GM21619 (cell line): ENCODE data around the gene TMED4.
"Not testable (repeated sequence)": the region's sequence is repeated elsewhere in the genome, so short reads cannot be mapped to it uniquely, and the experiment has no call there.

Experiments used
- ATAC-seq: cut with Tn5 transposase; IDR thresholded peaks from one replicate; pipeline ENCODE4 v1.9.1; 2021; ENCODE audit not compliant: unreplicated experiment

The TMED4 gene

DNA sequence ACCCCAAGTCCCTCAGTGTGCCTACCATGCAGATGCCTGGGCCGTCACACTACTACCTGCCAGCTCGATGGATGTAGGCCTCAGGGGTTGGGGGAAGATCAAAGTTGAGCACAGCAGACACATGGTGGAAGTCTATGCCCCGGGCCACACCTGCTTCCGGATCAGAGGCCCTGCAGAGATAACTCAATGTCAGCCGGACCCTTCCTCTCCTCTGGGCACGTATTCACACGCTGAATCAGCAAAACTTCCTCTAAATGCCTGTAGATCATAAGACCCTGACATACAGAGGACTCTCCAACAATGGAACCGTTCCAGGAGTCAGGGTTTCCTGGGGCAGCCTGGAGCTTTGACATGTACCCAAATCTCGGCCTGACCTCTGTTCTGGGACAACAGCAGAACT is 12.1 kb downstream of the TMED4 start:
- no peak for ATAC-seq

DNA sequence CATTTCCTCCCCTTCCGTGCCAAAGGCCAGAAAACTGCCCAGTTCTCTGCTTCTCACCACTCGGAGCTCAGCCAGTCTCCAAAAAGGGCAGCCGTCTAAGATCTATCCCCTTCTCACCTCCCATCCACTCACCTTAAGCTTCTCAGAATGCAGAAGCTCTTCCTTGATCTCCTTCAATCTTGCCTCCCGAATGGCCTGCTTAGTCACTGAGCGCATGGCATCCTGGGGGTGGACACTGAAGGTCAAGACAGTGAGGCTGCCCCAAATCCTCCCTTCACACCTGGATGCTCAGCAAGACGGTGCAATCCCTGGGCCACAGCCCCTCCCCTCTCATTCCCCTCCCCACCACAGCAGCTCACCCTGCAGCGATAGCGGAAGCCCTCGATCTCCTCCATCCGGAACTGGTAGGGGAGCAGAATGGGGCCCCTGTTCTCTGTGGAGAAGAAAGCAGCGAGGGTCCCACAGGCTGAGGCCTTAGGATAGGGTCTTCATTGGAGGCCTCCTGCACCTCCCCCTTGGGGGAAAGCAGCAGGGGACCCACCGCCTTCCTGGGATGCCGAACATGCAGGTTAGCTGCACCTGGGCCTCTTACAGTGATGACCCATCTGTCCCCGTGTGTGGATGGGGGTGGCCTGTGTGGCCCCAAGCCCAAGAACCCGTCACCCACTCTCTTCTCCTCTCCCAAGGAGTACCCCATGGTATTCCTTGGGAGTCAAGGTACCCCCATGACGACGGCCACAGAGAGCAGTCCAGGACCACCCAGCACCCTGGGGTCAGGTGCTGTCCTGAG is 13.1 kb downstream of the TMED4 start:
- ATAC-seq = no peak

DNA sequence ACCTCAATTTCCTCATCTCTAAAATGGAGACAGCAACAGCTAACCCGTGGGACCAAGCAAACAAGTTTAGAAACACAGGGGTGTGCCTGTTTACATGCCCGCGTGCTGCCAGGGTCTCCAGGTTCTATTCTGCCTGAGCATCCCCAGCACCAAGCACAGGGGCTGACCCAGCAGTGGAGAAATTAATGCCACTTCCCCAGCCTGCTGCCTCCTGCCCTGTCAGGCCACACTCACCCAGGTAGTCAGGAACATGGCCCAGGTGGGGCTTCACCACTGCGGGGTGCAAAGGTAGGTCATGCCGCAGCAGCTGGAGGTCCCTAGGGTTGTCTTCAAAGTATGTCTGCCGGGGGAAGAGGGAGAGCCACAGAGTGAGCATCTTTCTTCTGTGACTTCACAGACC is 14.1 kb downstream of the TMED4 start:
- no peak for ATAC-seq

DNA sequence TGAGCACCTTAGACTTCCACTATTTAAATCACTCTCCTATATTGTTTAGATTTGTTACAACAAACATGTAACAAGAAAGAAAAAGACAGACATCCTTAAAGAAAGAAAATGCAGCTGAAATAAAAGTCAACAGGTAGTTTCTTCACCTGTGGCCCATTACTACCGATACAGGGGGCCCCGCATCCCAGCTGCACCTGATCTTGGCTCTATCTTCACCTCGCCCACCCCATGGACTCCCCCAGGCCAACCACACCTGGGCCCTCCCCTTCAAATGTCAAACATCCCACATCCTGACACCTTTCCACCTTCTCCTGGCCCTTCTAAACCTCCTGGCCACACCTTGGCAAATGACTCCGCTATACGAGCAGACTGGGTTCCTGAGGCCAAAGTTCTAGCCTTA is 15.4 kb downstream of the TMED4 start:
- no peak for ATAC-seq

- peak; percentile 22 for ATAC-seq
Measured at GRCh38 chr7:44565795-44566559, 16.1 kb downstream of the TMED4 start.

GRCh38 chr7:44565097-44565794 is 16.8 kb downstream of the TMED4 start:
- peak; percentile 76 for ATAC-seq

DNA sequence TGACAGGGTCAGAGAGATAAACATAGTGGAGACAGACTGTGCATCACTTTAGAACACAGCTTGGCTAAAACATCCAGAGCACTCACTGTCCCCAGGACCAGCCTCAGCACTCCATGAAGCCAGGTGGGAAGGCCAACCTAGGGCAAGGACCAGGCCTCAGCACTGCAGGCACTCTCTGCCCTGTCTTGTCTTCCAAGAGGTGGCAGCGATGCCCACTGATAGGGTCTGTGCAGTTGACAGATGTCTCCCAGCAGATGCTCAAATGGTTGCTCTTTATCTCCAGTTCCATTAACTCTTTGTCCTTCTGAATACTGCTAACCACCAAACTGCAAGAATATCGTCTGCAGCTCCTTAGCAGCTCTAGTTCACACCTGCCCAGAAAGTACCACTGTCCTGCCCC is 17.4 kb downstream of the TMED4 start:
- no peak for ATAC-seq

DNA sequence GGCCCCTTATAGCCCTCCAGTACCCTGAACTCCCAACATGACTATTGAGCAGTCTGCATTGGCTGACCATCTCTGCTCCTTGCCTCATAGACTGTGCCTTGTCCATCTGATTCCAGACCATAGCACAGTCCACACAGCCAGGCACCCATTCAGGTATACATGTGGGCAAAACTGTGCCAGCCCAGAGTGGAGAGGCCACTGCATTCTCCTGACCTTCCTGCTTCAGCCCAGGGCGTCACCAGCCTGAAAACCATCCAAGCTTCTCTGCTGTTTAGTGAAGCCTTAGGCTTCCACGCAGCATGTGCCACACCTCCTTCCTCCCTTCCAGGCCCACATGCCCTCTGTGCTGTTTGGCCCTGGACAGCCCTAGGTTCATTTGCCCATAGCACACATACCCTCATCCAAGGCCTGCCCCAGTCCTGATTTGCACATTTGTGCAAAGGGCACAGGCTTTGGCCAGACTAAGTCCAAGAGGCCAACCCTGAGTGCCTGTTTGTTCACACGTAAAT is 18.8 kb downstream of the TMED4 start:
- ATAC-seq = no peak

- ATAC-seq = not testable (repeated sequence)
Measured at GRCh38 chr7:44562622-44562962, 19.4 kb downstream of the TMED4 start.

GRCh38 chr7:44561962-44562621 is 19.9 kb downstream of the TMED4 start:
- no peak for ATAC-seq

DNA sequence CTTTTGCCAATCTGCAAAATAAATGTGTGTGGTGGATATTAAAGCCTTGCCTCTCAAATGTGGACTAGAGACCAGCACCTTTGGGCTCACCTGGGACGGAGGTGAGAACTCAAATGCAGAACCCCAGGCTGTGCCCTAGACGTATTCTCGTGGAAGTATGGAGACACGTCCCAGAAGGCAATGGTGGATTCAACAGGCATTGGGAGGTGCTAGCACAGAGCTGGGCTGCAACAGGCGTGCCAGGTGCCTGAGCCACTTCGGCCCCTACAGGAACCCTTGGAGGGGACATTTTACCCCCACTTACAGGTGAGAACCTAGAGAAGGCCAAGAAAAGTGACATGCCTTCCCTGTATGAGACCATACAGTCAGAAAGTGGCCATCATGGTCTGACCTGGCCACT is 20.6 kb downstream of the TMED4 start:
- ATAC-seq = no peak

DNA sequence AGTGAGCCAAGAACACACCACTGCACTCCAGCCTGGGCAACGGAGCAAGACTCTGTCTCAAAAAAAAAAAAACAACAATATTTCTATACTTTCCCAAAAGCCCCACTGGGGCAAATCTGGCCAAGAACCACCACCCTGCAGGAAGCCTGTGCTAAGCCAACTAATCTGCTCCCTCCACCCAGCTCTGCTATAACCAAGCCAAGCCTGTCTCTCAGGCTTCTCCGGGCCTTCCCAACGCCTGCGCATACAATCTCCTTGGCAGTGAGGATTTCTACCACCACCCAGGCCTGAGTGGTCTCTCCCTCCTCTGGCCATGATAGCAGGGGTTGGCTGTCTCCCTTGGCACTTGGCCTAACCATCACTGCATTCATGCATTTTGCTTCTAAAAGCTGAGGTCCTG is 22.5 kb downstream of the TMED4 start:
- no peak for ATAC-seq

DNA sequence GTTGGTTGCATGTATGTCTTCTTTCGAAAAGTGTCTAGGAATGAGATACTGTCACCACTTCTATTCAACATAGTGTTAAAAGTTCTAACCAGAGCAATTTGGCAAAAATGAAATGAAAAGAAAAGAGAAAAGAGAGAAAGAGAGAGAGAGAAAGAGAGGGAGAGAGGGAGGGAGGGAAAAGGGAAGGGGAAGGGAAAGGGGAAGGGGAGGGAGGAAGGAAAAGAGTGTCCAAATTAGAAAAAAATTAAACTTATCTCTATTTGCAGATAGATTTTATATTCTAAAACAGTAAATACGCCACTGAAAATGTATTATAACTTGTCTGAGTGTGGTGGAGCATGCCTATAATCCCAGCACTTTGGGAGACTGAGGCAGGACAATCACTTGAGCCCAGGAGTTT is 24.5 kb downstream of the TMED4 start:
- ATAC-seq = no peak

DNA sequence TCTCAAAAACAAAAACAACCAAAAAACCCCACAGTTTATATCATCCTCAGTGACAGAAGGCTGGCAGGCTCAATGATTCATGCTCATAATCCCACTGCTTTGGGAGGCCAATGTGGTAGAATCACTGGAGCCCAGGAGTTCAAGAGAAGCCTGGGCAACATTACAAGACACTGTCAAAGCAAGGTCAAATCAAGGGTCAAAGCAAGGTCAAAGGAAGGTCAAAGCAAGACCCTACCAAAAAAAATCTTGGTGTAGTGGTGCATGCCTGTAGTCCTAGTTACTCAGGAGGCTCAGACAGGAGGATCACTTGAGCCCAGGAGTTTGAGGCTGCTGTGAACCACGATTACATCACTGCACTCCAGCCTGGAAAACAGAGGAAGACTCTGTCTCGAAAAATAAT is 26.7 kb downstream of the TMED4 start:
- no peak for ATAC-seq

- ATAC-seq = not testable (repeated sequence)
Measured at GRCh38 chr7:44552473-44553005, 29.5 kb downstream of the TMED4 start.

DNA sequence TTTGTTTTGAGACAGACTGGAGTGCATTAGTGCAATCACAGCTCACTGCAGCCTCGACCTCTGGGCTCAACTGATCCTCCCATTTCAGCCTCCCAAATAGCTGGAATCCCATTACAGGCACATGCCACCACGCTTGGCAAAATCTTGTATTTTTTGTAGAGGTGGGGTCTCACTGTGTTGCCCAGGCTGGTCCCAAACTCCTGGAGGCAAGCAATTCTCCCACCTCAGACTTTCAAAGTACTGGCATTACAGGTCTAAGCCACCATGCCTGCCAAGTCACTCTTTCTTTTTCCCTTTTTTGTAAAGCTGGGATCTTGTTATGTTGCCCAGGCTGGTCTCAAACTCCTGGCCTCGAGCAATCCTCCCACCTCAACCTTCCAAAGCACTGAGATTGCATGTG is 32.6 kb downstream of the TMED4 start:
- ATAC-seq = no peak

GRCh38 chr7:44548893-44549292 is 33.1 kb downstream of the TMED4 start:
- no peak for ATAC-seq

GRCh38 chr7:44547536-44548231 is 34.3 kb downstream of the TMED4 start:
- ATAC-seq = no peak

GRCh38 chr7:44541876-44542610 is 40.0 kb downstream of the TMED4 start:
- no peak for ATAC-seq
